Smooth muscle cell (in vitro differentiated cells): ENCODE results near the gene LIPA. TPM values are rescaled to one million over a fixed set of nuclear protein-coding genes. Genes with fewer than 3 reads are reported as not detected.

Source experiments
- DNase-seq: peaks from one replicate; lab custom pipeline; 2025; ENCODE audit not compliant: unreplicated experiment; lab: John Stamatoyannopoulos, UW
- H2AFZ ChIP-seq: fragments of 200-600 bp; sonication (generic); 2 replicates; pipeline ENCODE4 v1.6.0; 2016; ENCODE audit warnings: antibody characterized with exemption, low read depth, mild to moderate bottlenecking
- H3F3A ChIP-seq: fragments of 200-600 bp; sonication (generic); 2 replicates; pipeline ENCODE4 v1.6.0; 2017; ENCODE audit warnings: antibody characterized with exemption, low read depth
- H3K27ac ChIP-seq: fragments of 200-600 bp; sonication (generic); 2 replicates; pipeline ENCODE4 v1.5.1; 2016; ENCODE audit warnings: low read depth, mild to moderate bottlenecking
- H3K27me3 ChIP-seq: fragments of 200-600 bp; sonication (generic); 2 replicates; pipeline ENCODE4 v1.6.1; 2016; ENCODE audit warnings: low read depth, mild to moderate bottlenecking
- H3K36me3 ChIP-seq: fragments of 200-600 bp; sonication (generic); 2 replicates; pipeline ENCODE4 v1.5.1; 2016; ENCODE audit warnings: low read depth
- H3K4me1 ChIP-seq: fragments of 200-600 bp; sonication (generic); 2 replicates; pipeline ENCODE4 v1.5.1; 2016; ENCODE audit warnings: low read depth
- H3K4me2 ChIP-seq: fragments of 200-600 bp; sonication (generic); 2 replicates; pipeline ENCODE4 v1.6.0; 2016; ENCODE audit warnings: mild to moderate bottlenecking
- H3K4me3 ChIP-seq: fragments of 200-600 bp; sonication (generic); 2 replicates; pipeline ENCODE4 v1.5.1; 2016; ENCODE audit warnings: mild to moderate bottlenecking
- H3K79me2 ChIP-seq: fragments of 200-600 bp; sonication (generic); 2 replicates; pipeline ENCODE4 v1.6.0; 2016; ENCODE audit warnings: low read depth, mild to moderate bottlenecking
- H3K9ac ChIP-seq: fragments of 200-600 bp; sonication (generic); 2 replicates; pipeline ENCODE4 v1.6.0; 2016; ENCODE audit warnings: low read depth
- H3K9me3 ChIP-seq: fragments of 200-600 bp; sonication (generic); replicated peaks from 2 replicates; pipeline ENCODE4 v1.5.1; 2016; ENCODE audit warnings: low read depth
- H4K20me1 ChIP-seq: fragments of 200-600 bp; sonication (generic); 2 replicates; pipeline ENCODE4 v1.6.0; 2016; ENCODE audit warnings: low read depth
- WGBS: methylation state at CpG from one replicate; pipeline ENCODE4 v1.1.7; 2016; ENCODE audit warnings: low lambda C conversion rate; 5-methylcytosine and 5-hydroxymethylcytosine counted together
- polyA plus RNA-seq: library from polyadenylated mRNA; unstranded; fragments of >200 nt; fragmentation: Nextera tagmentation; extraction: Ambion mirVana; gene quantifications from 2 replicates; pipeline ENCODE4 v1.2.1, GENCODE V29; 2016
- total RNA-seq: library from RNA; depleted of rRNA; stranded (reverse); fragments of >200 nt; gene quantifications from 2 replicates; pipeline ENCODE4 v1.2.3, GENCODE V29; 2014
- TF ChIP-seq, protein P1 (sequence below): fragments of 200-600 bp; sonication (generic); IDR thresholded peaks from 2 replicates; pipeline ENCODE4 v1.5.1; 2017; ENCODE audit warnings: borderline replicate concordance, mild to moderate bottlenecking, antibody characterized with exemption; ENCODE audit not compliant: insufficient read depth, poor library complexity, severe bottlenecking

Gene LIPA
- total and polyA plus RNA-seq, 2 experiments from 2014 or later: 27.1 to 34.4 TPM

- H3K9me3 ChIP-seq: no peaks in the 10 kb centered on the region
- WGBS: 92% methylated on average over 5 of the region's 5 CpGs
These were observed 46.2 kb upstream of the LIPA start for GRCh38 chr10:89297791-89298190.

DNA sequence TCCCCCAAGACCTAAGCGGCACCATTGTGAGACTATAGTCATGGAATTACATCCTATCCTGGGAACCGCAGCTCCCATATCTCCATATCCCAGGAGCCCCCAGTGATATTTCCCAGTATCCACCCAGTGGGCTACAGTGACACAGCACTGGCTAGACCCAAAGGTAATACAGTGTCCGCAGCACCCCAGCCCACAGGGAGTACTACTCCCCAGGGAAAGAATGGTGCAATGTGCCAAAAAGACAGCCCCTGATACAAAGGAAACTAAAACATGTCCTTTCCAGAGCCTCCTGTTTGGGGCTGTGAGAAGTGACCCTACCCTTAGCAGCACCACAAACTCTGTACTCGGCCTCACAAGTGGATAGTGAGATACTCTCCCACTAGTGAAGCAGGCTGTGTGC is 45.8 kb upstream of the LIPA start:
- Histone ChIP-seq H3K27ac (no peak overlapping the region), H3K4me3 (no peak overlapping the region), H4K20me1 (no peaks in the 10 kb centered on the region), H3K4me2 (no peak overlapping the region), H3K79me2 (no peaks in the 10 kb centered on the region), H2AFZ (no peak overlapping the region), H3K4me1 (peaks cover 2% of the 10 kb centered on the region), H3K36me3 (no peaks in the 10 kb centered on the region), H3F3A (no peaks in the 10 kb centered on the region), H3K9me3 (no peaks in the 10 kb centered on the region), H3K27me3 (no peaks in the 10 kb centered on the region), H3K9ac (no peak overlapping the region)
- TF ChIP-seq, protein P1, sequence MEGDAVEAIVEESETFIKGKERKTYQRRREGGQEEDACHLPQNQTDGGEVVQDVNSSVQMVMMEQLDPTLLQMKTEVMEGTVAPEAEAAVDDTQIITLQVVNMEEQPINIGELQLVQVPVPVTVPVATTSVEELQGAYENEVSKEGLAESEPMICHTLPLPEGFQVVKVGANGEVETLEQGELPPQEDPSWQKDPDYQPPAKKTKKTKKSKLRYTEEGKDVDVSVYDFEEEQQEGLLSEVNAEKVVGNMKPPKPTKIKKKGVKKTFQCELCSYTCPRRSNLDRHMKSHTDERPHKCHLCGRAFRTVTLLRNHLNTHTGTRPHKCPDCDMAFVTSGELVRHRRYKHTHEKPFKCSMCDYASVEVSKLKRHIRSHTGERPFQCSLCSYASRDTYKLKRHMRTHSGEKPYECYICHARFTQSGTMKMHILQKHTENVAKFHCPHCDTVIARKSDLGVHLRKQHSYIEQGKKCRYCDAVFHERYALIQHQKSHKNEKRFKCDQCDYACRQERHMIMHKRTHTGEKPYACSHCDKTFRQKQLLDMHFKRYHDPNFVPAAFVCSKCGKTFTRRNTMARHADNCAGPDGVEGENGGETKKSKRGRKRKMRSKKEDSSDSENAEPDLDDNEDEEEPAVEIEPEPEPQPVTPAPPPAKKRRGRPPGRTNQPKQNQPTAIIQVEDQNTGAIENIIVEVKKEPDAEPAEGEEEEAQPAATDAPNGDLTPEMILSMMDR: no peak
- no peak for DNase-seq
- WGBS: 97% methylated on average over 4 of the region's 4 CpGs

More at GRCh38 chr10:89297791-89298190, 46.2 kb upstream of the LIPA start:
- H3K27ac ChIP-seq: no peak overlapping the region
- no peak overlapping the region for H3K4me3 ChIP-seq
- H3F3A ChIP-seq: no peaks in the 10 kb centered on the region
- no peaks in the 10 kb centered on the region for H4K20me1 ChIP-seq
- no peak for DNase-seq
- no peak overlapping the region for H3K4me2 ChIP-seq
- H3K79me2 ChIP-seq: no peaks in the 10 kb centered on the region
- H3K36me3 ChIP-seq: no peaks in the 10 kb centered on the region
- no peak overlapping the region for H3K9ac ChIP-seq
- peaks cover 2% of the 10 kb centered on the region for H3K4me1 ChIP-seq
- no peak overlapping the region for H2AFZ ChIP-seq
- no peaks in the 10 kb centered on the region for H3K27me3 ChIP-seq
- TF ChIP-seq, protein P1: no peak

DNA sequence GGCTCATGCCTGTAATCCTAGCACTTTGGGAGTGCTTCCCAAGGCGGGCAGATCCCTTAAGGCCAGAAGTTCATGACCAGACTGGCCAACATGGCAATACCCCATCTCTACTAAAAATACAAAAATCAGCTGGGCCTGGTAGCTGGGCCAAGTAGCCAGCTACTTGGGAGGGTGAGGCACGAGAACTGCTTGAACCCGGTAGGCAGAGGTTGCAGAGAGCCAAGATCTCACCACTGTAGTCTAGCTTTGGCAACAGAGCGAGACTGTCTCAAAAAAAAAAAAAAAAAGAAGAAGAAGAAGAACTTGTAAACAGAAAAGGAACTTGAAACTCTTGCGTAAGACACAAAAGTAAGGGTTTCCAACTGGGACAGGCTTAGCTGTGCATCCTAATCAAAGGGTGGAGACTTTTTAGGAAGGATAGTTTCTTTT is 44.7 kb upstream of the LIPA start:
- WGBS: 82% methylated on average over 5 of the region's 5 CpGs
- TF ChIP-seq, protein P1: no peak
- no peak for DNase-seq
- no peaks in the 10 kb centered on the region for H4K20me1 ChIP-seq
- H3K36me3 ChIP-seq: no peaks in the 10 kb centered on the region
- H3K9me3 ChIP-seq: no peaks in the 10 kb centered on the region
- no peak overlapping the region for H3K4me3 ChIP-seq
- peak overlapping the region; percentile 27 for H3K27ac ChIP-seq
- H3K4me2 ChIP-seq: peak overlapping the region; percentile 18
- no peaks in the 10 kb centered on the region for H3K4me1 ChIP-seq
- no peak overlapping the region for H3K9ac ChIP-seq
- no peaks in the 10 kb centered on the region for H3F3A ChIP-seq
- no peaks in the 10 kb centered on the region for H3K27me3 ChIP-seq
- no peaks in the 10 kb centered on the region for H3K79me2 ChIP-seq
- H2AFZ ChIP-seq: no peak overlapping the region

DNA sequence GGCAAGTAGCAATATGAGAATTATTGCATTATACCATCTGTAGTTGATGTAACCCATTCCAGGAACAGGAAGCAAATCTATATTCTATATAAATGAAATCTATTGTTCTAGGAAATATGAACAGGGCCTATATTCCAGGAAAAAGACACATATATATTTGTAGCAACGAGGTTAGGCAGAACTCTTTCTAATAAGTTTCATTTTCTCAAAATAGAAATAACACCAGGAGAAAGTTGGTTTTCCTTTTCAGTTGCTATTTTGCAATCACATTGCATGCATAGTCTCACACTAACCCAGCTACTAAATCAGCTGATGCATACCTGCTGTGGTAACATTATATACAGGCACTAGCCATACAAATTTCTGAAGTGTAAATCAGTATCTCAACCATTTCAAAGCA is 44.0 kb upstream of the LIPA start:
- no peak overlapping the region for H3K4me3 ChIP-seq
- H3K4me1 ChIP-seq: no peaks in the 10 kb centered on the region
- WGBS: 88% methylated on average over 1 of the region's 1 CpG
- no peak for DNase-seq
- H3F3A ChIP-seq: no peaks in the 10 kb centered on the region
- no peaks in the 10 kb centered on the region for H4K20me1 ChIP-seq
- TF ChIP-seq, protein P1: no peak
- H3K27me3 ChIP-seq: no peaks in the 10 kb centered on the region
- H3K9ac ChIP-seq: no peak overlapping the region
- peak overlapping the region; percentile 27 for H3K27ac ChIP-seq
- H3K4me2 ChIP-seq: peak overlapping the region; percentile 18
- H3K79me2 ChIP-seq: no peaks in the 10 kb centered on the region
- no peaks in the 10 kb centered on the region for H3K36me3 ChIP-seq
- no peak overlapping the region for H2AFZ ChIP-seq
- H3K9me3 ChIP-seq: no peaks in the 10 kb centered on the region
